H9 (cell line): ENCODE data around the gene PCARE. TPM values are rescaled to one million over a fixed set of nuclear protein-coding genes. Genes with fewer than 3 reads are reported as not detected.

ENCODE experiments used
- DNase-seq: peaks from one replicate; pipeline ENCODE4 v3.0.0-alpha.2; 2017
- H2AFZ ChIP-seq: one replicate; pipeline ENCODE4 v1.6.1; 2013; ENCODE audit warnings: mild to moderate bottlenecking, low read length, control low read depth, moderate library complexity
- H2AK5ac ChIP-seq: 2 replicates; pipeline ENCODE4 v1.6.1; 2013; ENCODE audit warnings: low read length, control low read depth, mixed read lengths; ENCODE audit not compliant: insufficient read length
- H2BK120ac ChIP-seq: one replicate; pipeline ENCODE4 v1.6.1; 2013; ENCODE audit warnings: low read depth, mild to moderate bottlenecking, low read length, control low read depth, inconsistent platforms; ENCODE audit not compliant: poor library complexity, severe bottlenecking
- H2BK12ac ChIP-seq: 2 replicates; pipeline ENCODE4 v1.6.1; 2013; ENCODE audit warnings: low read length, control low read depth, mixed read lengths, low read depth; ENCODE audit not compliant: insufficient read length
- H2BK15ac ChIP-seq: 2 replicates; pipeline ENCODE4 v1.6.1; 2013; ENCODE audit warnings: low read depth, low read length, control low read depth
- H2BK20ac ChIP-seq: one replicate; pipeline ENCODE4 v1.6.1; 2013; ENCODE audit warnings: low read depth, mild to moderate bottlenecking, low read length, control low read depth, inconsistent platforms; ENCODE audit not compliant: poor library complexity, severe bottlenecking
- H2BK5ac ChIP-seq: 2 replicates; pipeline ENCODE4 v1.6.1; 2013; ENCODE audit warnings: low read length, control low read depth, mixed read lengths; ENCODE audit not compliant: insufficient read length
- H3K14ac ChIP-seq: 2 replicates; pipeline ENCODE4 v1.6.1; 2013; ENCODE audit warnings: low read length, control low read depth; ENCODE audit not compliant: insufficient read depth
- H3K18ac ChIP-seq: 2 replicates; pipeline ENCODE4 v1.6.1; 2013; ENCODE audit warnings: low read depth, mild to moderate bottlenecking, mixed read lengths, low read length, control low read depth; ENCODE audit not compliant: insufficient read length
- H3K23ac ChIP-seq: 2 replicates; pipeline ENCODE4 v1.6.1; 2013; ENCODE audit warnings: low read length, control low read depth, mixed read lengths, low read depth; ENCODE audit not compliant: insufficient read length
- H3K23me2 ChIP-seq: 2 replicates; pipeline ENCODE4 v1.6.1; 2013; ENCODE audit warnings: low read depth, mild to moderate bottlenecking, mixed read lengths, low read length, control low read depth; ENCODE audit not compliant: insufficient read length, poor library complexity, severe bottlenecking
- H3K27ac ChIP-seq: 2 replicates; pipeline ENCODE4 v1.5.1; 2013; ENCODE audit warnings: low read length, control low read depth, mixed read lengths, low read depth; ENCODE audit not compliant: insufficient read length
- H3K27me3 ChIP-seq: 2 replicates; pipeline ENCODE4 v1.6.1; 2013; ENCODE audit warnings: low read length, control low read depth, inconsistent platforms; ENCODE audit not compliant: insufficient read depth
- H3K4ac ChIP-seq: 2 replicates; pipeline ENCODE4 v1.6.1; 2013; ENCODE audit warnings: low read depth, mild to moderate bottlenecking, control low read depth, inconsistent platforms, low read length, moderate library complexity
- H3K4me1 ChIP-seq: 2 replicates; pipeline ENCODE4 v1.6.1; 2013; ENCODE audit warnings: low read length, control low read depth, inconsistent platforms; ENCODE audit not compliant: insufficient read depth
- H3K4me2 ChIP-seq: 2 replicates; pipeline ENCODE4 v1.6.1; 2013; ENCODE audit warnings: low read length, control low read depth, mixed read lengths; ENCODE audit not compliant: insufficient read length, insufficient read depth
- H3K56ac ChIP-seq: 2 replicates; pipeline ENCODE4 v1.6.1; 2013; ENCODE audit warnings: low read depth, mild to moderate bottlenecking, mixed read lengths, low read length, control low read depth; ENCODE audit not compliant: insufficient read length
- H3K79me1 ChIP-seq: 2 replicates; pipeline ENCODE4 v1.6.1; 2013; ENCODE audit warnings: low read depth, mild to moderate bottlenecking, moderate library complexity, low read length, control low read depth, inconsistent platforms; ENCODE audit not compliant: insufficient read depth, poor library complexity, severe bottlenecking
- H3K79me2 ChIP-seq: 2 replicates; pipeline ENCODE4 v1.6.1; 2013; ENCODE audit warnings: low read length, control low read depth, inconsistent platforms; ENCODE audit not compliant: insufficient read depth
- H3K9ac ChIP-seq: 2 replicates; pipeline ENCODE4 v1.6.1; 2013; ENCODE audit warnings: low read length, control low read depth, mixed read lengths; ENCODE audit not compliant: insufficient read length; ENCODE audit errors: extremely low read depth
- H3K9me3 ChIP-seq: one replicate; pipeline ENCODE4 v1.6.1; 2013; ENCODE audit warnings: low read depth, low read length, inconsistent platforms; ENCODE audit not compliant: control insufficient read depth
- H3T11ph ChIP-seq: one replicate; pipeline ENCODE4 v1.6.1; 2013; ENCODE audit warnings: mild to moderate bottlenecking, low read length, control low read depth, inconsistent platforms
- H4K20me1 ChIP-seq: one replicate; pipeline ENCODE4 v1.6.1; 2013; ENCODE audit not compliant: control insufficient read depth, insufficient read length, insufficient read depth
- H4K5ac ChIP-seq: 2 replicates; pipeline ENCODE4 v1.6.1; 2013; ENCODE audit warnings: low read depth, mild to moderate bottlenecking, mixed read lengths, low read length, control low read depth; ENCODE audit not compliant: insufficient read length
- H4K8ac ChIP-seq: replicated peaks from 2 replicates; pipeline ENCODE4 v1.6.1; 2013; ENCODE audit warnings: low read length, control low read depth, mixed read lengths, low read depth; ENCODE audit not compliant: insufficient read length
- H4K91ac ChIP-seq: 2 replicates; pipeline ENCODE4 v1.6.1; 2013; ENCODE audit warnings: low read depth, mild to moderate bottlenecking, moderate library complexity, mixed read lengths, low read length, control low read depth; ENCODE audit not compliant: insufficient read length
- H3K27ac Mint-ChIP-seq, 3 experiments: 2 replicates in 2 of 3; 3 replicates in 1 of 3; pipeline ENCODE4 v1.8.0; 2020 to 2021; ENCODE audit warnings: mixed read lengths in 3 of 3, mild to moderate bottlenecking in 1 of 3, moderate library complexity in 1 of 3
- H3K27me3 Mint-ChIP-seq: 2 replicates; pipeline ENCODE4 v1.8.0; 2021; ENCODE audit warnings: low read depth, mild to moderate bottlenecking, moderate library complexity, mixed read lengths
- H3K36me3 Mint-ChIP-seq, 3 experiments: 2 replicates in 2 of 3; 3 replicates in 1 of 3; pipeline ENCODE4 v1.8.0; 2020 to 2021; ENCODE audit warnings: low read depth in 3 of 3, mixed read lengths in 3 of 3; ENCODE audit not compliant: insufficient read depth in 1 of 3
- H3K4me1 Mint-ChIP-seq, 2 experiments: 2 replicates each; pipeline ENCODE4 v1.8.0; 2020; ENCODE audit warnings: mixed read lengths in 2 of 2
- H3K4me3 Mint-ChIP-seq, 2 experiments: 2 replicates in 1 of 2; 3 replicates in 1 of 2; pipeline ENCODE4 v1.8.0; 2020 to 2021; ENCODE audit warnings: mild to moderate bottlenecking in 2 of 2, mixed read lengths in 2 of 2, moderate library complexity in 1 of 2
- H3K9me3 Mint-ChIP-seq, 2 experiments: 2 replicates in 1 of 2; 3 replicates in 1 of 2; pipeline ENCODE4 v1.8.0; 2020; ENCODE audit warnings: mild to moderate bottlenecking in 2 of 2, mixed read lengths in 2 of 2, moderate library complexity in 1 of 2
- CTCF ChIP-seq: fragments of 200-600 bp; sonication (generic); conservative IDR thresholded peaks from 3 replicates; pipeline ENCODE4 v1.8.0; 2021; ENCODE audit warnings: antibody characterized with exemption, mild to moderate bottlenecking
- WGBS: extraction: QIAGEN DNeasy Blood & Tissue Kit; methylation state at CpG from one replicate; pipeline ENCODE4 v1.1.7; 2013; ENCODE audit warnings: missing lambda C conversion rate, low lambda C conversion rate, mixed read lengths; ENCODE audit not compliant: insufficient read length; ENCODE audit errors: extremely low coverage; 5-methylcytosine and 5-hydroxymethylcytosine counted together
- total RNA-seq: library from RNA; stranded (reverse); gene quantifications from 2 replicates; pipeline ENCODE4 v1.2.1, GENCODE V29; 2021

PCARE gene
- total RNA-seq, 1 experiment from 2014 or later = not detected

- Histone ChIP-seq H2BK20ac (no peak overlapping the region), H3K9me3 (no peaks in the 10 kb centered on the region), H3K56ac (no peak overlapping the region), H3K79me2 (no peaks in the 10 kb centered on the region), H3K4ac (no peak overlapping the region), H4K5ac (no peak overlapping the region), H3K4me1 (no peaks in the 10 kb centered on the region), H2AK5ac (no peak overlapping the region), H2BK5ac (no peak overlapping the region), H3K23ac (no peak overlapping the region), H2BK15ac (no peak overlapping the region), H3K9ac (no peak overlapping the region), H4K8ac (peak overlapping the region; percentile 27), H3T11ph (no peak overlapping the region), H2AFZ (no peak overlapping the region), H3K4me2 (no peak overlapping the region), H2BK12ac (no peak overlapping the region), H4K20me1 (no peaks in the 10 kb centered on the region), H3K79me1 (no peaks in the 10 kb centered on the region), H3K27ac (no peak overlapping the region), H3K18ac (no peak overlapping the region), H4K91ac (no peak overlapping the region), H3K27me3 (no peaks in the 10 kb centered on the region), H3K14ac (no peak overlapping the region), H3K23me2 (no peaks in the 10 kb centered on the region), H2BK120ac (no peak overlapping the region)
- Mint-ChIP-seq H3K36me3 (no peaks in the 10 kb centered on the region), H3K27ac (no peak overlapping the region; a peak in 1 of 7 replicates), H3K4me1 (peaks cover 5 to 19% of the 10 kb centered on the region in 2 experiments; a peak in 2 of 4 replicates), H3K27me3 (no peaks in the 10 kb centered on the region; the same call in 1 of the 2 replicates), H3K9me3 (0 out of 5 replicates have a peak, but pooled peaks cover 0 to 3% of the 10 kb centered on the region in 2 experiments), H3K4me3 (no peak overlapping the region)
- WGBS = no CpG with 5 or more reads among the region's 6 CpGs
- no peak for TF ChIP-seq CTCF
- no peak for DNase-seq
Observed at GRCh38 chr2:29022679-29023078, 51.6 kb downstream of the PCARE start.
